NCI-H128 (cell line): ENCODE data around the gene ALDH2.
"Not testable (repeated sequence)": the region's sequence is repeated elsewhere in the genome, so short reads cannot be mapped to it uniquely, and the experiment has no call there.

ENCODE experiments used
- DNase-seq: peaks from one replicate; lab custom pipeline; 2025; ENCODE audit not compliant: unreplicated experiment; lab: John Stamatoyannopoulos, UW

Gene ALDH2

GRCh38 chr12:111758120-111758561 lies 8.6 kb upstream of the ALDH2 start:
- DNase-seq = no peak

GRCh38 chr12:111759271-111759670 lies 7.5 kb upstream of the ALDH2 start:
- DNase-seq = no peak

GRCh38 chr12:111759991-111760390 lies 6.7 kb upstream of the ALDH2 start:
- DNase-seq = no peak

DNA sequence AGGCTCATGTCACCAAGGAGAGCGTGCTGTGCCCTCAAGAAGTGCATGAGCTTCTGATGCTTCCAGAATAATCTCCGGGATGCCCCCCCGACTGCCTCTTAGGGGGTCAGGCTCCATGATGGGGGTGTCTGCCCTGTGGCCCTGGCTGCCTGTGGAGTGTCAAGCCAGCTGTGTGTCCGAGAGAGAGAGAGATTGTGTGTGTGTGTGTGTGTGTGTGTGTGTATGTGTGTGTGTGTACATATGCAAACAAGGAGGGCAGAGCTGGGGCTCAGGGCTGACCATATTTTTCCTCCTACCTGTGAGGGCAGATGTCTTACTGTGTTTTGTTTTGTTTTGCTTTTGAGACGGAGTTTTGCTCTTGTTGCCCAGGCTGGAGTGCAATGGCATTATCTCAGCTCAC lies 5.6 kb upstream of the ALDH2 start:
- no peak for DNase-seq

GRCh38 chr12:111761706-111762105 lies 5.0 kb upstream of the ALDH2 start:
- DNase-seq = no peak

DNA sequence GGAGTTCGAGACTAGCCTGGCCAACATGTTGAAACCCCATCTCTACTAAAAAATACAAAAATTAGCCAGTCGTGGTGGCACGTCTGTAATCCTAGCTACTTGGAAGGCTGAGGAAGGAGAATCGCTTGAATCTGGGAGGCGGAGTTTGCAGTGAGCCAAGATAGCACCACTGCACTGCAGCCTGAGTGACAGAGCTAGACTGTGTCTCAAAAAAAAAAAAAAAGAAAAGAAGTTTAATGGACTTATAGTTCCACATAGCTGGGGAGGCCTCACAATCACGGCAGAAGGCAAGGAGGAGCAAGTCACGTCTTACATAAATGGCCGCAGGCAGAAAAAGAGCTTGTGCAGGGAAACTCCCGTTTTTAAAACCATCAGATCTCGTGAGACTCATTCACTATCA lies 3.2 kb upstream of the ALDH2 start:
- not testable (repeated sequence) for DNase-seq

DNA sequence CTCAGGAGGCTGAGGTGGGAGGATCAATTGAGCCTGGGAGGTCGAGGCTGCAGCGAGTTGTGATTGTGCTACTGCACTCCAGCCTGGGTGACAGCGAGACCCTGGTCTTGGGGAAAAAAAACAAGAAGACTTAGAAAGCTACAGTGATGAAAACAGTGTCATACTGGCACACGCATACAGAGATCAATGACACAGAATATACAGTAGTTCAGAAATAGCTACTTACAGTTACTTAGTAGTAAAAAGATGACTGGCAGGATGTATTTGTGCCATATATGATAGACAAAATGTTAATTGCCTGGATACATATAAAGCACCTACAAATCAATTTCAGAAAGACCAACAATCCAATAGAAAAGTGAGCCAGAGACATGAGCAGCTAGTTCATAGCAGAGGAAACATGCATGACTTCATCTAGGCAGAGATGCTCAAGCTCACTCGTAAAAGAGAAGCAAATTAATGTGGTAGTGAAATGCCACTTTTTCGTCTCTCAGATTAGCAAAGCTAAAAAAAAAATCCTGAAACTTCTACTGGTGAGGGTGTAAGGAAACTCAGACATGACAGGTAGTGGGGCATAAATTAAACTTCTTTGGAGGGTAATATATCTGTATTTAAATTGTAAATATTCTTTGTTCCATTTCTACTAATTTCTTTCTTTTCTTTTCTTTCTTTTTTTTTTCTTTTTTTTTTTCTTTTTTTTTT lies 2.5 kb upstream of the ALDH2 start:
- no peak for DNase-seq

DNA sequence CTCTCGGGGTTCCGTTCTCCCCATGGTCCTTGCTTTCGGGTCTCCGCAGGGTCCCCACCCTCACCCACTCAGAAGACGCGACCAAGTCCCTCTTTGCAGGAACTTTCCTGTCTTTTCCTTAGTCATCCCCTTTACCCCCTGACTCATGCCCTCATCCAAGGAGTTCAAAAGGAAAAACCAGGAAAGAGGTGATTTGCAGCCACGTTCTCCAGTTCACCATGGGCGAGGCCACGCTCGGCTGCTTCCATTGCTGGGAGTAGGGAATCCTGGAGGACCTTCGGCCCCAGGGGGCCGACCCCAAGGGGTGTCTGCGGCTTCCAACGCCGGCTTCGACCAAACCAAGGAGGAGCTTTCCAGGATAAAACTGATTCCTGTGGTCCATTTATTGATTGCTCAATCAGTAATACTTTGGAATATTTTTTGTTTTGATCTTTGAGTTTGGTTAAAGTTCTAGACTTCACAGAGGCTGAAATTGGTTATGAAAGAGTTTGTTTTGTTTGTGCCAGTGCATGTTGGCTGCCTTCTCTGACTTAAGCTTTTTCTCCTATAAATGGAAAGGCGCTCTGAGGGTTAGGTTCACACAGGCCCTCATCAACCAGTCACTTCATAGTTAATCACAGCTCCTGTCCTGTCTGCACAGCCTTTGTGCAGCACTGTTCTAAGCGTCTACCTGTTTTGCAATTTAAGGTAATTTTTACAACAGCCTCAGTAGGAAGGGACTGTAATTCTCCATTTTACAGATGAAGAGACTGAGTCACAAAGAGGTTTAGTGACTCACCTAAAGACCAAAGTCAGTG lies 827 bp downstream of the ALDH2 start:
- DNase-seq = no peak

GRCh38 chr12:111768159-111768895 lies 1.6 kb downstream of the ALDH2 start:
- no peak for DNase-seq

- DNase-seq = no peak
Measured at GRCh38 chr12:111769599-111769998, 2.9 kb downstream of the ALDH2 start.

GRCh38 chr12:111773801-111774551 lies 7.2 kb downstream of the ALDH2 start:
- no peak for DNase-seq

DNA sequence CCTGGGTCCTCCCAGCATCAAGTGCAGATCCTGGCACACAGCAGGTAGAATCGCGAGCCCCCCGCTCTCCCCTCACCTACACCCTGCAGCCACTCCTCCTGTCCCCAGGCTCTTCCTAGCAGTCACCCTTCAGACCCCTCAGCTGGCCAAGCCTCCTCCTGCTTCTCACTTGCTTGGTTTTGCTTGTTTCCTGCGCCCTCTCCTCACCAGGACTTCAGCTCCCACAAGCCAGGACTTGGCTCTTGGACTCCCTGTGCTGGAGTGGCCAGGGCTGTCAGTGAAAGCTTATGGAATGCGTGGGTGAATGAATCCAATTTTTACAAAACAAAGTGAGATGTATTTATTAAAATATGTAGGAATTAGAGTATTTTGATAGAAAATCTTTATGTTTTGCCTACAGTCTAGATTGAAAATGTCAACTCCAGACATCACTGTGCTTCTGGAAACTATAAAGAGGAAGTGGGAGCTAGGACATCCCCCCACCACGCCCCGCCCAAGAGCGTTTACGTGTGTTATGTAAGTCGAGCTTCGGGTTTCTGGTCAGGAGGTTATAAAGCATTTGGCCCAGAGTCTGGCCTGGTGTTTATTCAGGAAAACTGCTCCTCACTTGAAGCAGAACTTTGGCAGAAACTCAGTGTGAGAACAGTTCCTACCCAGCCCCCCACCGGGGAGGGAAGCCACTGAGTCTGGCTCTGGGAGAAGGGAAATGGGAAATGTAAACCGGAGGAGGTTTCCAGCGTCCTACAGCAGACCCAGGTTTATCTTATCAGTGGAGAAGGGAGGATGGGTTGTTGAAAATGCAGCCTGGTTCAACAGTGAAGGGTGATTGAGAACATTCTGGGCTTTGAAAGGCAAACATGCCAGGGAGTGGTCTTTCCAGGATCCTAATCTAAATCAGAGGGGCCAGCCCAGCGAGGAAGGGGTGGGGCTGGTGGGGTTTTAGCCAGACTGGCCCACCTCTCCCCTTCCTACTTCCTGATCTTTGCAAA lies 8.8 kb downstream of the ALDH2 start:
- no peak for DNase-seq

DNA sequence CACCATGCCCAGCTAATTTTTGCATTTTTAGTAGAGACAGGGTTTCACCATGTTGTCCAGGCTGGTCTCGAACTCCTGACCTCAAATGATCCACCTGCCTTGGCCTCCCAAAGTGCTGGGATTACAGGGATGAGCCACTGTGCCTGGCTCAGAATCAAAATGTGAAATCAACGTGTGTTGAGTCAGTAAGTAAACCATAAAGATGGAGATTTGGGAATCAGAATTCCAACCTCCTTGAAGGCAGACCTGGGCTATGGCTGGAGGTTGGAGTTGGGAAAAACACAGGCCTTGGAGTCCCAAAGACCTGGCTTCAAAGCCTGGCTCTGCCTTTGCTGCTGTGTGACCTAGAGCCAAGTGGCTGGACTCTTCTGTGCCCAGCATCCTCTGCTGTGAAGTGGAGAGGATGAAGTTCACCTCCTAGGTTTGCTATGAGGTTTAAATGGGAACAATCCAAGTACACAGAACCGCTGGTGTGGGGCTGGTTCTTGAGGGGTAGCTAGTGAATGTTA lies 10.2 kb downstream of the ALDH2 start:
- DNase-seq = no peak

- no peak for DNase-seq
Measured at GRCh38 chr12:111777345-111778045, 10.8 kb downstream of the ALDH2 start.

DNA sequence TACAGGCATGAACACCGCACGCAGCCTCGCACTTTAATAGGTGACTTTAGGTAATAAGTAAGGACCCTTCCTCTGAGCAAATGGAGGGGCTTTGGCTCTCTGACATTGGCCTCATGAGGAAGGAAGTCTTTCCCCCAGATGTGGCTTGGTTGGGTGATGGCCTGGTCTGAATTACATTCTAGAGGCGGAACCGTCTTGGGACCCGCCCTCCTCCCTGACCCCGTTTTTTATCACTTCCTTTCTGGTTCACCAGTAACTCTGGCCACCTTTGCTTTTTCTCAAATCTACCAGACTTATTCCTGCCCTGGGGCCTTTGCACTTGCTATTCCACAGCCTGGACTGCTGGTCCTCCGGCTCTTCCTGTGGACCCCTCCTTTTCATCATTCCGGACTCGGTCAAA lies 13.4 kb downstream of the ALDH2 start:
- DNase-seq = no peak

DNA sequence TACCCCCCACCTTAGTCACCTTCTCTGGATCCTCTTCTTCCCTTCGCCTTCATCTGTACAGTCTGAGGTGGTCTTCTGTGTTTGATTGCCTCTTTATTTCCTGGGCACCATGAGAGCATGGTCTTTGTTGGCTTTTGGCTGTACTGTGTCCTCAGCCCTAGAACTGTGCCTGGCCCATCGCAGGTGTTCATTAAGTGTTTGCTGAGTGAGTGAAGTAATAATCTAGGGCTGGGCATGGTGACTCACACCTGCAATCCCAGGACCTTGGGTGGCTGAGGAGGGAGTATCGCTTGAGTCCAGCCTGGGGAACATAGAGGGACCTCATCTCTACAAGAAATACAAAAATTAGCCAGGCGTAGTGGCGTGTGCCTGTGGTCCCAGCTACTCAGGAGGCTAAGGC lies 13.9 kb downstream of the ALDH2 start:
- DNase-seq = no peak

DNA sequence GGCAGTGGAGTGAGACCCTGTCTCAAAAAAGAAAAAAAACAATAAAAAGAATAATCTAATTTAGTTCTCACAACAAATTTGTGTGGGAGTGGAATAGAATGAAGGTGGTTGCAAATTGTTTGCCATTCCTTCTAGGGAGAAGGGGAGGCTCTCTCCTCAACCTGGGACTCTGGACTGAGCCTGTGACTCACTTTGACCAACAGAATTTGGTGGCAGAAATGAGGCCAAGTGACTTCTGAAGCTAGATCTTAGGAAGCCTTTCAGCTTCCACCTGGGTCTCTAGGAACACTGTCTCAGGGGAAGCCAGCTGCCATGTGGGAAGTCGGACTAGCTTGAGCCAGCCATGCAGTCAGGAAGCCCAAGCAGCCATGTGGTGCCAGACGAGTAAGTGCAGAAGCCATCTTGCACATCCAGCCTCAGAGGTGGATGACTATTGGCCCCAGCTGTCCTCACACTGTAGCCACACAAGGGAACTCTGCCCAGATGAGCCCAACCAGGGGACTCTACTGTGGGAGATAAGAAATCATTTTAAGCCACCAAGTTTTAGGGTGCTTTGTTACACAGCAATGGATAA lies 14.4 kb downstream of the ALDH2 start:
- DNase-seq = no peak

DNA sequence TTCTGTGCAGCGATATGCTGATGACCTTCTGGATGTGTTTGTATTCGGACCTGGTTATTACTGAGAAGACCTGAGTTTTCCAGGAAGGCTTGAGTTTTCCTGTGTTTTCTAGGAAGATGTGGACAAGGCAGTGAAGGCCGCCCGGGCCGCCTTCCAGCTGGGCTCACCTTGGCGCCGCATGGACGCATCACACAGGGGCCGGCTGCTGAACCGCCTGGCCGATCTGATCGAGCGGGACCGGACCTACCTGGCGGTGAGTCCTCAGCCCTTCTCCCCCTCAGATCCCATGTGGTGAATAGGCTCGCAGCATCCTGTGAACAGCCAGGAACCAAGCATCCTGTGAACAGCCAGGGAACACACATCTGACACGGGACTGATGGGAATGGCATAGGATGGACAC lies 16.3 kb downstream of the ALDH2 start:
- no peak for DNase-seq

GRCh38 chr12:111784953-111785352 lies 18.2 kb downstream of the ALDH2 start:
- DNase-seq = no peak
